Lower lobe of right lung (tissue), 2 donors: ENCODE data around the gene PIK3CG. TPM values are rescaled to one million over a fixed set of nuclear protein-coding genes. Genes with fewer than 3 reads are reported as not detected.

Experiments used
- ATAC-seq, 2 donors: fragments of 200-7000 bp; cut with Tn5 transposase; one replicate each; pipeline ENCODE4 v1.9.1; 2020 to 2022; ENCODE audit warnings: mild to moderate bottlenecking in 2 of 2, moderate library complexity in 2 of 2
- DNase-seq: peaks from one replicate; pipeline ENCODE4 v3.0.0-alpha.2; 2020
- H3K27ac ChIP-seq: fragments of 200-600 bp; one replicate; pipeline ENCODE4 v1.8.0; 2022
- H3K27me3 ChIP-seq: fragments of 200-600 bp; one replicate; pipeline ENCODE4 v1.8.0; 2022; ENCODE audit warnings: low read depth
- H3K36me3 ChIP-seq: fragments of 200-600 bp; one replicate; pipeline ENCODE4 v1.8.0; 2022; ENCODE audit warnings: mild to moderate bottlenecking
- H3K4me1 ChIP-seq: fragments of 200-600 bp; one replicate; pipeline ENCODE4 v1.8.0; 2022
- H3K4me3 ChIP-seq: fragments of 200-600 bp; one replicate; pipeline ENCODE4 v1.8.0; 2022; ENCODE audit warnings: mild to moderate bottlenecking
- H3K9me3 ChIP-seq: fragments of 200-600 bp; one replicate; pipeline ENCODE4 v1.8.0; 2022
- CTCF ChIP-seq: fragments of 200-600 bp; IDR thresholded peaks from one replicate; pipeline ENCODE4 v1.8.0; 2022; ENCODE audit warnings: antibody characterized with exemption, mild to moderate bottlenecking
- intact Hi-C: fragments of 100-400 bp; cut with DNase I; formaldehyde crosslinking; loops from one replicate; pipeline ENCODE4 v1.11.0; 2022
- total RNA-seq: library from RNA; stranded (reverse); fragmentation: NEBNext Ultra II Directional; extraction: Animal tissue kit (Norgen Biotek cat#: 25700); gene quantifications from one replicate; pipeline ENCODE4 v1.2.1, GENCODE V29; 2021
- donor health status: DM: no; HTN: yes; CAD: no; lungs with severe emphysema.

Gene PIK3CG
- total RNA-seq, 1 donor from 2014 or later = 14.9 TPM

GRCh38 chr7:106839511-106839910 lies 25.6 kb upstream of the PIK3CG start:
- H3K36me3 ChIP-seq = no peaks in the 10 kb centered on the region
- DNase-seq (no peak), ATAC-seq (no peak)
- H3K4me3 ChIP-seq = no peak overlapping the region
- H3K4me1 ChIP-seq = no peaks in the 10 kb centered on the region
- TF ChIP-seq CTCF = no peak
- intact Hi-C loops = no loop called here
- H3K27ac ChIP-seq = no peak overlapping the region
- no peaks in the 10 kb centered on the region for H3K9me3 ChIP-seq
- H3K27me3 ChIP-seq = no peaks in the 10 kb centered on the region

- Histone ChIP-seq H3K27ac (no peak overlapping the region), H3K4me1 (no peaks in the 10 kb centered on the region), H3K9me3 (no peaks in the 10 kb centered on the region), H3K36me3 (no peaks in the 10 kb centered on the region), H3K27me3 (no peaks in the 10 kb centered on the region), H3K4me3 (no peak overlapping the region)
- TF ChIP-seq CTCF = no peak
- DNase-seq (no peak), ATAC-seq (no peak)
- intact Hi-C loops = no loop called here
Measured at GRCh38 chr7:106840342-106840741, 24.7 kb upstream of the PIK3CG start.

- no peaks in the 10 kb centered on the region for H3K4me1 ChIP-seq
Measured at GRCh38 chr7:106841896-106842390, 23.1 kb upstream of the PIK3CG start.

GRCh38 chr7:106844279-106844997 lies 20.6 kb upstream of the PIK3CG start:
- intact Hi-C loops = no loop called here
- Histone ChIP-seq H3K27ac (no peak overlapping the region), H3K36me3 (no peaks in the 10 kb centered on the region), H3K4me1 (no peaks in the 10 kb centered on the region), H3K9me3 (no peaks in the 10 kb centered on the region), H3K27me3 (no peaks in the 10 kb centered on the region), H3K4me3 (no peak overlapping the region)
- DNase-seq = no peak
- TF ChIP-seq CTCF = no peak
- ATAC-seq = no peak

More at GRCh38 chr7:106841896-106842390, 23.1 kb upstream of the PIK3CG start:
- Histone ChIP-seq H3K27ac (no peak overlapping the region), H3K36me3 (no peaks in the 10 kb centered on the region), H3K27me3 (no peaks in the 10 kb centered on the region), H3K4me3 (no peak overlapping the region), H3K9me3 (no peaks in the 10 kb centered on the region)
- DNase-seq = no peak
- ATAC-seq = no peak
- intact Hi-C loops = no loop called here
- TF ChIP-seq CTCF = no peak

- intact Hi-C loops = no loop called here
- H3K4me3 ChIP-seq = no peak overlapping the region
- no peaks in the 10 kb centered on the region for H3K9me3 ChIP-seq
- no peak for TF ChIP-seq CTCF
- DNase-seq (no peak), ATAC-seq (no peak)
- no peaks in the 10 kb centered on the region for H3K27me3 ChIP-seq
- no peak overlapping the region for H3K27ac ChIP-seq
- no peaks in the 10 kb centered on the region for H3K4me1 ChIP-seq
- H3K36me3 ChIP-seq = no peaks in the 10 kb centered on the region
Measured at GRCh38 chr7:106848049-106848448, 17.0 kb upstream of the PIK3CG start.
